ENCODE results near the gene LMNTD2. TPM values are rescaled to one million over a fixed set of nuclear protein-coding genes. Genes with fewer than 3 reads are reported as not detected.
A peak's percentile ranks its signal among the peaks of the same experiment; 100 is the strongest.

The LMNTD2 gene
- total RNA-seq, 4 donors from 2014 or later = 7.6 to 20.4 (median 11.2) TPM

GRCh38 chr11:508956-509355 lies 51.6 kb downstream of the LMNTD2 start:
- no peak for DNase-seq (ENCODE audit: low spot score in 2 of 2)
- WGBS, 2 donors = 88 to 89% methylated on average over 5 of the region's 5 CpGs
- intact Hi-C loops (cut with DNase I; ENCODE audit: low total_unique reads) = loop anchor here (10.0 kb wide), 1 partner anchor 104 kb away; no protein-coding TSS in a partner anchor
- H3K4me3 ChIP-seq (ENCODE audit: low read depth, poor library complexity, severe bottlenecking) = no peak overlapping the region
- no peak for TF ChIP-seq CTCF (IDR thresholded peaks at IDR 0.05)
- TF ChIP-seq POLR2A (IDR thresholded peaks at IDR 0.05) = no peak

DNA sequence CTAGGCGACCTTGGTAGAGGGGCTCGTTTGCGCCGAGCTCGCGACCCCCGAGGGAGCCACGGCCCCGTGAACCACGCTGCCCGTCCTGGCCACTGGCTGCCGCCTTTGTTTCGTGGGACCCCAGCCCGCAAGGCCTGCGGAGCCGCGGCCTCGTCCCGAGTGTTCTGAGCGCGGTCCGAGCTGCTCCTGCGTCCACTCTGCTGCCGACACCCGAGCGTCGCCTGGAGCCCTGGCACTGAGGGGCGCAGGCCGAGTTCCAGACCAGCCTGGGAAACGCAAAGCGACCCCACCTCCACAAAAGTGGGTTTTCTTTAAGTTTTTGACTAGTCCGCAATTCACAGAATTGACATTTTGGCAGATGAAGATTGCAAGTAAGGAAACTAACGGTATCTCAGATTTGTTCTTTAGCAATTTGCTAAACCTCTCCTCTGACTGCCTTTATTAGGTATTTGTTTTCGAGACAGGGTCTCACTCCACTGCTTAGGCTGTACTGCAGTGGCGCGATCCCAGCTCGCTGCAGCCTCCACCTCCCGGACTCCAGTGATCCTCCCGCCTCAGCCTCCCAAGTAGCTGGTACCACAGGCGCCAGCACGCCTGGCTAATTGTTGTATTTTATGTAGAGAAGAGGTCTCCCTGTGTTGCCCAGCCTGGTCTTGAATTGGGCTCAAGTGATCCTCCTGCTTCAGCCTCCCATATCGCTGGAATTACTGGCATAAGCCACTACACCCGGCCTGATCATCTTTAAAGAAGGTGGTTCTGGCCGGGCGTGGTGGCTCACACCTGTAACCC lies 52.6 kb downstream of the LMNTD2 start:
- intact Hi-C loops (cut with DNase I; ENCODE audit: low total_unique reads) = loop anchor here (10.0 kb wide), 1 partner anchor 103 kb away; no protein-coding TSS in a partner anchor
- TF ChIP-seq CTCF (IDR thresholded peaks at IDR 0.05) = no peak
- TF ChIP-seq POLR2A (IDR thresholded peaks at IDR 0.05) = no peak
- WGBS, 2 donors = 47 to 48% methylated on average over 34 to 44 of the region's 45 CpGs
- DNase-seq (ENCODE audit: low spot score in 2 of 2) = no peak
- H3K4me3 ChIP-seq (ENCODE audit: low read depth, poor library complexity, severe bottlenecking) = peak overlapping the region; percentile 28

GRCh38 chr11:506995-507726 lies 53.4 kb downstream of the LMNTD2 start, which contains the start of gene RNH1:
Gene RNH1, minus strand, starts transcription at chr11:507242. Its CDS starts 5,080 bp downstream, at chr11:502162.
- 0 to 1% methylated on average over 34 to 44 of the region's 93 CpGs for WGBS, 2 donors
- intact Hi-C loops (cut with DNase I; ENCODE audit: low total_unique reads) = loop anchor here (10.0 kb wide), 1 partner anchor 102 kb away; no protein-coding TSS in a partner anchor

DNA sequence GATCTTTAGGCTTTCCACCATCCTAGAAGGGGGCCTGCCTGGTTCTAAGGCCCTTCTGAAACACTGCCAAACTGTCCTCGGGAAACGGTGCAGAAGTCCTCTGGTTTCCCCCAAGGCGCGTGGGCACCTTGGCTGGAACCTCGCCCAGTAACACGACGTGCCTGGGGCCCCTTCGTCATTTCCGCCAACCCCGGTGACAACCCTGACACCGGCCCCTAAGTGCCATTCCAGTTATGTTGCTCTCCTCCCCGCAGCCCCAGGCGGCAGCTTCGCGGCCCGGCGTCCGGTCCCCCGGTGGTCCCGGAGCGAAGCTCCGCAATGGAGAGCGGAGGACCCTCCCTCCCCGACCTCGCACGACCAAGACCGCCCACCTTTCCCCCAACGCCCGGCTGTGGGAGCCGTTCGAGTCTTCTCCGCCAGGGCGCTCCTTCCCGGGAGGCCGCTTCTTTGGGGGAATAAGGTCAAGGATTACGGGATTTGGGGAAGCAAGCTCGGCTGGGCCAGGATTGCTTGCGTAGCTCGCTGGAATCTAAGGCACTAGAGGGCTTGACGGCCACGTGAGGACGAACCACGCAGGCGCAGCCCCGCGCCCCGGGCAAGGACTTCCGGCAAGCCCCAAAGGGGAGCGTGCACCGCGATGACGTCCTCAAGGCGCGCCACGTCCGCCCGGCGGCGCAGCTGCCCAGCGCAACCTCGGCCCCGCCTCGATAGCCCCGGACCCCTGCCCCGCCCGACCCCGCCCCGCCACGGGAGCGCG lies 54.1 kb downstream of the LMNTD2 start:
- intact Hi-C loops (cut with DNase I; ENCODE audit: low total_unique reads) = loop anchor here (10.0 kb wide), 1 partner anchor 102 kb away; no protein-coding TSS in a partner anchor
- peak; percentile 96 to 100 for DNase-seq (ENCODE audit: low spot score in 2 of 2)
- TF ChIP-seq POLR2A (IDR thresholded peaks at IDR 0.05) (peak in 1 of 2 donors; percentile 20), CTCF (IDR thresholded peaks at IDR 0.05) (no peak)
- peak overlapping the region; percentile 77 for H3K4me3 ChIP-seq (ENCODE audit: low read depth, poor library complexity, severe bottlenecking)
- WGBS, 2 donors = 0% methylated on average over 15 to 52 of the region's 71 CpGs

More at GRCh38 chr11:506995-507726, 53.4 kb downstream of the LMNTD2 start, which contains the start of gene RNH1:
- H3K4me3 ChIP-seq (ENCODE audit: low read depth, poor library complexity, severe bottlenecking) = peak within 1 kb of the TSS; percentile 77
- DNase-seq (ENCODE audit: low spot score in 2 of 2) = peak; percentile 97 to 100
- TF ChIP-seq CTCF (IDR thresholded peaks at IDR 0.05) (no peak), POLR2A (IDR thresholded peaks at IDR 0.05) (peak in 1 of 2 donors; percentile 73)

- no peak for TF ChIP-seq POLR2A (IDR thresholded peaks at IDR 0.05)
- TF ChIP-seq CTCF (IDR thresholded peaks at IDR 0.05) = no peak
- no peak overlapping the region for H3K4me3 ChIP-seq (ENCODE audit: low read depth, poor library complexity, severe bottlenecking)
- intact Hi-C loops (cut with DNase I; ENCODE audit: low total_unique reads) = loop anchor here (10.0 kb wide), 1 partner anchor 100 kb away; no protein-coding TSS in a partner anchor
- 44 to 49% methylated on average over 7 of the region's 7 CpGs for WGBS, 2 donors
- peak in 1 of 2 donors; percentile 82 for DNase-seq (ENCODE audit: low spot score in 2 of 2)
Observed at GRCh38 chr11:504994-505344, 55.6 kb downstream of the LMNTD2 start.
